Measurements from ENCODE around the gene SESN2.
A peak's percentile ranks its signal among the peaks of the same experiment; 100 is the strongest.

Gene SESN2

GRCh38 chr1:28328228-28328648, 68.9 kb downstream of the SESN2 start:
- Histone ChIP-seq H3K27me3 (ENCODE audit: insufficient read depth, low read length, poor library complexity, severe bottlenecking) (no peaks in the 10 kb centered on the region), H3K9me2 (replicated peaks; ENCODE audit: low read depth, low read length) (no peaks in the 10 kb centered on the region), H3K4me2 (ENCODE audit: low read depth, low read length, poor library complexity, severe bottlenecking) (peak overlapping the region; percentile 87), H2AFZ (ENCODE audit: low read length) (peak overlapping the region; percentile 80), H3K4me3 (ENCODE audit: low read length, poor library complexity, severe bottlenecking) (peak overlapping the region; percentile 87), H4K20me1 (ENCODE audit: insufficient read depth, low read length, poor library complexity, severe bottlenecking) (peaks cover 14% of the 10 kb centered on the region), H3K36me3 (ENCODE audit: insufficient read depth, low read length) (no peaks in the 10 kb centered on the region), H3K9me3 (ENCODE audit: insufficient read depth, low read depth, low read length) (no peaks in the 10 kb centered on the region), H3K79me2 (ENCODE audit: insufficient read depth, low read length) (peaks cover 47% of the 10 kb centered on the region), H3K9ac (ENCODE audit: low read depth, low read length, poor library complexity, severe bottlenecking) (peak overlapping the region; percentile 92), H3F3A (ENCODE audit: low read depth) (0 out of 2 replicates have a peak, but pooled peaks cover 5% of the 10 kb centered on the region), H3K4me1 (ENCODE audit: insufficient read depth, low read length, poor library complexity, severe bottlenecking) (peaks cover 25% of the 10 kb centered on the region)
- TF ChIP-seq EZH2phosphoT487 (IDR thresholded peaks at IDR 0.05; ENCODE audit: borderline replicate concordance), result no peak
- TF ChIP-seq, protein P1, sequence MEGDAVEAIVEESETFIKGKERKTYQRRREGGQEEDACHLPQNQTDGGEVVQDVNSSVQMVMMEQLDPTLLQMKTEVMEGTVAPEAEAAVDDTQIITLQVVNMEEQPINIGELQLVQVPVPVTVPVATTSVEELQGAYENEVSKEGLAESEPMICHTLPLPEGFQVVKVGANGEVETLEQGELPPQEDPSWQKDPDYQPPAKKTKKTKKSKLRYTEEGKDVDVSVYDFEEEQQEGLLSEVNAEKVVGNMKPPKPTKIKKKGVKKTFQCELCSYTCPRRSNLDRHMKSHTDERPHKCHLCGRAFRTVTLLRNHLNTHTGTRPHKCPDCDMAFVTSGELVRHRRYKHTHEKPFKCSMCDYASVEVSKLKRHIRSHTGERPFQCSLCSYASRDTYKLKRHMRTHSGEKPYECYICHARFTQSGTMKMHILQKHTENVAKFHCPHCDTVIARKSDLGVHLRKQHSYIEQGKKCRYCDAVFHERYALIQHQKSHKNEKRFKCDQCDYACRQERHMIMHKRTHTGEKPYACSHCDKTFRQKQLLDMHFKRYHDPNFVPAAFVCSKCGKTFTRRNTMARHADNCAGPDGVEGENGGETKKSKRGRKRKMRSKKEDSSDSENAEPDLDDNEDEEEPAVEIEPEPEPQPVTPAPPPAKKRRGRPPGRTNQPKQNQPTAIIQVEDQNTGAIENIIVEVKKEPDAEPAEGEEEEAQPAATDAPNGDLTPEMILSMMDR (conservative IDR thresholded peaks at IDR 0.05; ENCODE audit: low read length), result no peak

DNA sequence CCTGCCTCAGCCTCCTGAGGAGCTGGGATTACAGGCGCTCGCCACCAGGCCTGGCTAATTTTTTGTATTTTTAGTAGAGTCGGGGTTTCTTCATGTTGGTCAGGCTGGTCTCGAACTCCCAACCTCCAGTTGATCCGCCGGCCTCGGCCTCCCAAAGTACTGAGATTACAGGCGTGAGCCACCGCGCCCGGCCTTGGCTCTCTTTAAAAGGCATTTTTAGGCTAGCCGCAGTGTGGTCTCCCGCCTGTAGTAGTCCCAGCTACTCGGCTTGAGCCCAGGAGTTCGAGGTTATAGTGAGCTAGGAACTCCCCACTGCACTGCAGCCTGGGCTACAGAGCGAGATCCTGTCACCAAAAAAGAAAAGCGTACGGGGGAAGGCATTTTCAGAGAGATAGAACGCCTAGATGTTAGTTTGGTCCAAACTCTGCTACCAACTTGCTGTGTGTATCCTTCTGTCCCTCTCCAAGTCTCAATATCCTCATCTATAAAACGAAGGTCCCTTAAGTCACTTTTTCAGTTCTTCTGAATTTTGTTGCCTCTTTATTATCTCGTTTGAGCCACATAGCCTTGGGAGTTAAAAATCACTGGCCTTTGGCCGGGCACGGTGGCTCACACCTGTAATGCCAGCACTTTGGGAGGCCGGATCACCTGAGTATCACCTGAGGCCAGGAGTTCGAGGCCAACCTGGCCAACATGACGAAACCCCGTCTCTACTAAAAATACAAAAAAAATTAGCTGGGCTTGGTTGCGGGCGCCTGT, 70.3 kb downstream of the SESN2 start:
- Histone ChIP-seq H3K9ac (ENCODE audit: low read depth, low read length, poor library complexity, severe bottlenecking) (peak overlapping the region; percentile 92), H3K36me3 (ENCODE audit: insufficient read depth, low read length) (peaks cover 3% of the 10 kb centered on the region; the same call in 1 of the 2 replicates), H3K9me3 (ENCODE audit: insufficient read depth, low read depth, low read length) (no peaks in the 10 kb centered on the region), H3K4me1 (ENCODE audit: insufficient read depth, low read length, poor library complexity, severe bottlenecking) (peaks cover 25% of the 10 kb centered on the region), H3K4me3 (ENCODE audit: low read length, poor library complexity, severe bottlenecking) (peak overlapping the region; percentile 87), H4K20me1 (ENCODE audit: insufficient read depth, low read length, poor library complexity, severe bottlenecking) (peaks cover 17% of the 10 kb centered on the region), H3K9me2 (replicated peaks; ENCODE audit: low read depth, low read length) (no peaks in the 10 kb centered on the region), H3K4me2 (ENCODE audit: low read depth, low read length, poor library complexity, severe bottlenecking) (peak overlapping the region; percentile 78), H3F3A (ENCODE audit: low read depth) (0 out of 2 replicates have a peak, but pooled peaks cover 5% of the 10 kb centered on the region), H3K27me3 (ENCODE audit: insufficient read depth, low read length, poor library complexity, severe bottlenecking) (no peaks in the 10 kb centered on the region), H3K79me2 (ENCODE audit: insufficient read depth, low read length) (peaks cover 57% of the 10 kb centered on the region), H2AFZ (ENCODE audit: low read length) (peak overlapping the region; percentile 33)
- no peak for TF ChIP-seq EZH2phosphoT487 (IDR thresholded peaks at IDR 0.05; ENCODE audit: borderline replicate concordance)
- TF ChIP-seq, protein P1 (conservative IDR thresholded peaks at IDR 0.05; ENCODE audit: low read length), result peak; percentile 17; the same call in 1 of the 2 replicates
